Measurements from ENCODE around the gene LAMA2. TPM values are rescaled to one million over a fixed set of nuclear protein-coding genes. Genes with fewer than 3 reads are reported as not detected.

LAMA2 gene
- 100 to 1,000 TPM in 10 of 12 donors, 10 to 100 TPM in 2; 96.1 to 182 (median 156) TPM for polyA plus RNA-seq (ENCODE audit: insufficient read length in 12 of 12)
- long read RNA-seq, donor 1: 0 reads
- long read RNA-seq, donor 2, partial matches to known transcripts: 85 of 85 reads
- long read RNA-seq, donor 2, other reads (novel, unspliced or antisense): 0 of 85 reads
- long read RNA-seq, donor 3, partial matches to known transcripts: 64 of 64 reads
- long read RNA-seq, donor 3, other reads (novel, unspliced or antisense): 0 of 64 reads
- long read RNA-seq, donor 4, partial matches to known transcripts: 53 of 53 reads
- long read RNA-seq, donor 4, other reads (novel, unspliced or antisense): 0 of 53 reads
- long read RNA-seq, donor 5, partial matches to known transcripts: 134 of 134 reads
- long read RNA-seq, donor 5, other reads (novel, unspliced or antisense): 0 of 134 reads
- long read RNA-seq, donor 6, partial matches to known transcripts: 74 of 74 reads
- long read RNA-seq, donor 6, other reads (novel, unspliced or antisense): 0 of 74 reads
- long read RNA-seq, donor 7, partial matches to known transcripts: 53 of 53 reads
- long read RNA-seq, donor 7, other reads (novel, unspliced or antisense): 0 of 53 reads
- long read RNA-seq, donor 8, partial matches to known transcripts: 153 of 159 reads
- long read RNA-seq, donor 8, other reads (novel, unspliced or antisense): 5 of 159 reads
- long read RNA-seq, donor 9, partial matches to known transcripts: 40 of 40 reads
- long read RNA-seq, donor 9, other reads (novel, unspliced or antisense): 0 of 40 reads
- long read RNA-seq, donor 10, partial matches to known transcripts: 115 of 115 reads
- long read RNA-seq, donor 10, other reads (novel, unspliced or antisense): 0 of 115 reads
- long read RNA-seq, donor 11, partial matches to known transcripts: 114 of 114 reads
- long read RNA-seq, donor 11, other reads (novel, unspliced or antisense): 0 of 114 reads

- DNase-seq: peak; percentile 92
Measured at GRCh38 chr6:128882991-128883611, at the start of gene LAMA2. LAMA2 (plus strand) TSS chr6:128883138; CDS start chr6:128883246, 108 bp downstream.

GRCh38 chr6:128836761-128837160 lies 46.2 kb upstream of the LAMA2 start:
- no peak for DNase-seq

- no peak for DNase-seq
Measured at GRCh38 chr6:128841518-128841917, 41.4 kb upstream of the LAMA2 start.

- no peak for DNase-seq
Measured at GRCh38 chr6:128844598-128844997, 38.3 kb upstream of the LAMA2 start.

GRCh38 chr6:128847431-128848210 lies 35.3 kb upstream of the LAMA2 start:
- no peak for DNase-seq

GRCh38 chr6:128848212-128848935 lies 34.6 kb upstream of the LAMA2 start:
- no peak for DNase-seq

GRCh38 chr6:128855581-128856085 lies 27.3 kb upstream of the LAMA2 start:
- no peak for DNase-seq

- no peak for DNase-seq
Measured at GRCh38 chr6:128857806-128858205, 25.1 kb upstream of the LAMA2 start.

- DNase-seq: no peak
Measured at GRCh38 chr6:128860782-128861181, 22.2 kb upstream of the LAMA2 start.

GRCh38 chr6:128863983-128864382 lies 19.0 kb upstream of the LAMA2 start:
- DNase-seq: no peak

- DNase-seq: no peak
Measured at GRCh38 chr6:128870746-128871145, 12.2 kb upstream of the LAMA2 start.

- DNase-seq: no peak
Measured at GRCh38 chr6:128874863-128875262, 8.1 kb upstream of the LAMA2 start.

- no peak for DNase-seq
Measured at GRCh38 chr6:128882560-128882959, 378 bp upstream of the LAMA2 start.

GRCh38 chr6:128883906-128884305 lies 968 bp downstream of the LAMA2 start:
- peak; percentile 20 for DNase-seq

GRCh38 chr6:128885381-128885780 lies 2.4 kb downstream of the LAMA2 start:
- no peak for DNase-seq

GRCh38 chr6:128886706-128887105 lies 3.8 kb downstream of the LAMA2 start:
- peak; percentile 30 for DNase-seq

GRCh38 chr6:128888444-128889175 lies 5.7 kb downstream of the LAMA2 start:
- DNase-seq: no peak

- no peak for DNase-seq
Measured at GRCh38 chr6:128889870-128890269, 6.9 kb downstream of the LAMA2 start.

- DNase-seq: no peak
Measured at GRCh38 chr6:128892079-128892478, 9.1 kb downstream of the LAMA2 start.

All from muscle of arm (tissue), 14 donors.